Retina (tissue), 1 donor: Measurements from ENCODE around the gene TRPM3.

Source experiments
- DNase-seq: peaks from one replicate; pipeline ENCODE4 v3.0.0-alpha.2; 2016

The TRPM3 gene

GRCh38 chr9:70940605-70941004 lies 180.8 kb downstream of the TRPM3 start:
- no peak for DNase-seq

DNA sequence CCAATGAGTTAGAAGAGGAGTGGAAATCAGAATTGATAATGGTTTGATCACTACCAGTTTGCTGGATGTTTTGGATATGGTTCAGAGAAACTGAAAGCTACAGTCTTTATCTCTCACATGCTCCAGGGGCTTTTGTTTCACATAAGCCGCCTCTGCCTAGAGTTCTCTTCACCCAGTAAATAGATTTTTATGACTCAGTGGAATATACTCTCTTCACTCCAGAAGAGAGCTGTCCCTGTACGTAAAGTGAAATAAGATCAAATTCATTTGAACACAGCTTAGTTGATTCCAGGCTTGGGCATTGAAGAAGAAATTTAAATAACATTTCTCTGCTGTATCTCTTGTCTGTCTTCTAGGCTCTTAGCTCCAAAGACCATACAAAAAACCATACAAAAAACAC lies 184.9 kb downstream of the TRPM3 start:
- no peak for DNase-seq

- DNase-seq: no peak
Observed at GRCh38 chr9:70935856-70936255, 185.6 kb downstream of the TRPM3 start.

DNA sequence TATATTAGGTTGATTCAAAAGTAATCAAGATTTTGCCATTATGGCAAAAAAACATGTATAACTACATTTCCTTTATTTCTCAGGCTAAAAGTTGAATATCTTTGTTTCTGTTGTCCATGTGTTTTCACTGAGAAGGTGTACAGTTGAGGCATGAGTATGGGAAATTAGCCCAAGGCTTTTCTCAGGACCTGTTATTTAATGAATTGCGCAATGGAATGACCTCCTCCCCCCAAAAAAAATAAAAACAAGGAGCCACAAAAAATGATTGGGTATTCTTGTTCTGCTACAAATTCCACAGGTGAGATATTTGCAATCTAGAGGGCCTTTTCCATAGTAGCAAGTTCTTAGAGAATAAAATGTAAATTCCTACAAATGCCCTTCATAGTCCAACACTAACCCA lies 186.8 kb downstream of the TRPM3 start:
- DNase-seq: no peak

- DNase-seq: no peak
Observed at GRCh38 chr9:70933321-70933720, 188.1 kb downstream of the TRPM3 start.

GRCh38 chr9:70932097-70932496 lies 189.3 kb downstream of the TRPM3 start:
- no peak for DNase-seq

DNA sequence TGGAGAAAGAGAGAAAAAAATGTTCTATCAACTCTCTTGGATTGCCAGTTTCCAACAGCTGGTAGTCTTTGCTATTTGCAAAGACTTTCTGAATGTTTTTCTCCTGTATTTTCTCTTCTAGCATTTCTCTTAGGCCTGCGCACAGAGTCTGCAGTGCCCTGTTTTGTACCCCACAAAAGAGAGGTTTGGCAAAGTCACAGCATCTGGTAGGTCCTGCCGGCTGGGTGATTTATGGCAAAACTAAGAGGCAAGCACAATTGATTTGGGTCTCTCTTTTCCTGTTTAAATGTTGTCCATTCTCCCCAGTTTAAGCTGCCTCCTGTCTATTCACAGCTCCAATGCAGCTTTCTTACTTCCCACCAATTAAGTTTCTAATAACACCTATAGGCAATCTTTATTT lies 193.9 kb downstream of the TRPM3 start:
- DNase-seq: no peak

DNA sequence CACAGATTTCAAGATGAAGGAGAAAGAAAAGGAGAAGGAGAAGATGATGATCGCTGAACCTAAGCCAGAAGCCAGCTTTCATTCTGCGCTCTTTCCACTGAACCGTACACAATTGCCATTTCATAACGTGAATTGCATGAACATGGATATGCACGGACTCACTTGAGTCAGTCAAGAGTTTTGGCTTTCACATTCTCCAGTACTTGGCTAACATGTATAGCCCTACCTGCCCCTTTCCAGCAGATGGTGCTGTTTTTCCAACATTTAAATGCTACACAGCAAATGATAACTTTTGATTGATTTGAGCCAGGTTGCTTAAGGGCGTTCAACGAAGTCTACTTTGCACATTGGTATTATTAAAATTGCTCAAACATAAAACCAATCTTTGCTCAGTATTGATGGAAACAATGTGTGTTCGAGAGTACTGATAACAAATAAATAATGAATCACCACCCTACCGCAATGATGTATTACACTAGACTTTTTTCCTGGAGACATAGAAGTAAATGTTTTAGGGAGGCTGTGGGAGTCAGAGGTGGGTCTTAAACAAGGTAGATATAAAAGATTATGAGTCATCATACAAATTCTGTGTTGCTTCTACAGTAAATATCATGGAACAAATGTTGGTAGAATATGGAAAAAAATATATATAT lies 196.4 kb downstream of the TRPM3 start:
- DNase-seq: peak; percentile 72

GRCh38 chr9:70924380-70924779 lies 197.0 kb downstream of the TRPM3 start:
- DNase-seq: no peak

DNA sequence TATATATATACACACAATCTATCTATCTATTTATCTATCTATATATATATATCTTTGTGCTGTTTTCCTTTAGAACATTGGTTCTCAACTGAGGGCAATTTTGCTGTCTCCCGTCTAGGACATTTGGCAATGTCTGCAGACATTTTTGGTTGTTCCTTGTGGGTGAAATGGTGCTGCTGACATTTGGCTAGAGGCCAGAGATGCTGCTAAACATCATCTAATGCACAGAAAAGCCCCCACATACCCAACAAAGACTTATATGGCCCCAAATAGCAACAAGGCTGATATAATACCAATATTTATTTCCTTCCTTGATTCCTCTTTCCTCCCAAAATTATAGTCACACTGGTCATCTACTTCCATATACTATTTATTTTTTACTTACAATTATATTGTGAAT lies 197.5 kb downstream of the TRPM3 start:
- no peak for DNase-seq

DNA sequence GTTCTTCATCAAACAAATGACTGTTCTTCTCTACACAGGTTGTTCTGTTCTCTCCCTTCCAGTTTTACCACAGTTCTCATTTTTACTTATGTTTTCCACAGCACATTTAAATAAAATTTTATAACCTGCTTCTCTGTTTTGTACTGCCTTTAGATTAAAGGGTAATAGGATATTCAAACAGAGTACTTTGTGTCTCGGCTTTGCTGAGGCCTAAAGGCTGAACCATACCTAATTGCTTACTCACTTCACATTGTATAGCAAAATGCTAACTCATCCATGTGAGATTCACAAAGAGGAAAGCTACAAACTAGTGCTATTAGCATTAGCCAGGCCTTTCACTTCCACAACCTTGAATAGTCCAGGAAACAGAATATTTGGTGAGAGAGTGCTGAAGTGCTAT lies 200.3 kb downstream of the TRPM3 start:
- DNase-seq: peak; percentile 28

DNA sequence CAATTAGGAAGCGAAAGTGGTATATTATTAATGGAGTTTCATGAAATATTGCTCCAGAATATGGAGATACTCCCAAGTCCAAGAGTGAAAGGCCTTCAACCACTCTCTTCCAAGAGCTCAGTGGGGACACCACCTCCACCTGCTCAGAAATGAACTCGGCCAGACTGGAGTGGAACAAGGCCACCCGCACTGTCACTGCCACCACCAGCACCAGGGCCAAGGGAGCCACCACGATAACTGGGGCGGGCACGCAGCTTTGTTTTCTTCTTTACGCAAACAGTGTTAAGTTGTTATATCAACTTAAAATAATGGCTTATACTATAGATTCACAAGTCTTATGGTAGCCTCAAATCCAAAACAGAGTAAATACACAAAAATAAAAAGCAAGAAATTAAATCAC lies 204.1 kb downstream of the TRPM3 start:
- DNase-seq: no peak

- DNase-seq: no peak
Observed at GRCh38 chr9:70911791-70912190, 209.6 kb downstream of the TRPM3 start.

- DNase-seq: no peak
Observed at GRCh38 chr9:70910598-70910997, 210.8 kb downstream of the TRPM3 start.

DNA sequence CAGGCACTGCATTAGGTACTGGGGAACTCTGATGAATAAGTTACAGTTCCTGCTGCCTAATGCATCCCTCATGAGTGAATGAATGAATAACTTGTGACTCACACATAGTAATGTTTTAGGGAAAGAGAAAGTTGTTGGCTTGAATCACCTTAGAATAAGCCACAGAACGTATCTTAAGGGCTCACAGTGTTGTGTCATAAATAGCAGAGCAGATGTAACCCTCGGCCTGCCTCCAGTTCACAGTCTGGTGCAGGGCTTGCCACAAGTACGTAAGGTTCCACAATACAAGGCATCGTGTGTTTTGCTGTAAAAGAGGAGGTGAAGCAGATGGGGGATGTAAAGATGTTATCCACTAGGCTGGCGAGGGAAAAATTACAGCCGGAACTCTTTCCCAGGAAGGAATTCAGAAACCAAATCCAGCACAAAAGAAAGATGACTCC lies 218.7 kb downstream of the TRPM3 start:
- peak; percentile 72 for DNase-seq

DNA sequence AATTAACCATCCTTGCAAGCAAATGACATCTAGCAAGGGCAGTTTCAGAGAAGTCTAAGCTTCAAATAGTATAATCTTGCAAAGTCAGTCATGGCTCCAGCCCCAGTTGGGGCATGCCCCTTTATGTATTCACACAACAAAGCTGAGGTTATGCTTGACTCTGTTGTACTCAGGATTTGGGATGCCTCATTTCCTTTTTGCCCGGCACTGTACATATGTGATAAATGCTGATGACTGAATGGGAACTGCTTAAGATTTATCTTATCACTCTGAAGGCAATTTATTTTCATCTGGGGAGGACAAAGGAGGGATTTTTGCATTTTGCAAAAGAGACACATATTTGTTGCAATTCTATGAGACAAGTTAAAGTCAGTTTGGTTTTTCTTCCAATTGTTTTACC lies 219.2 kb downstream of the TRPM3 start:
- peak; percentile 56 for DNase-seq

DNA sequence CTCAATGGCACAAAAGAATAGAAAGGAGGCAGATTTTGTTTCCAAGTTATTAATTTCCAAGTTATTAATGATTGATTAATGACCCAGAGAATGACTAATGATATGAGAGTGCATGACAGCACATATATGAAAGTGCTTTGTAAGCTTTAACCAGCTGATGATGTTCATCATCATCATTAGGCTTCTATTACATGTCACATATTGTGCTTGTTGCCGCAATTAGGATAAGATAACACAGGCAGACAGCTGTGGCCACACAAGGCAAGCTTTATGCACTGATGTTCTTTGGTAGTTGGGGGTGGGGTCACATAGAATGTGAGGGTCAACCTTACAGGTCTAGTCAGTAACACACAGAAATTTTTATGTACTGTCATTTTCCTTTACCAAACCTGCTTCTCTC lies 219.7 kb downstream of the TRPM3 start:
- DNase-seq: no peak

DNA sequence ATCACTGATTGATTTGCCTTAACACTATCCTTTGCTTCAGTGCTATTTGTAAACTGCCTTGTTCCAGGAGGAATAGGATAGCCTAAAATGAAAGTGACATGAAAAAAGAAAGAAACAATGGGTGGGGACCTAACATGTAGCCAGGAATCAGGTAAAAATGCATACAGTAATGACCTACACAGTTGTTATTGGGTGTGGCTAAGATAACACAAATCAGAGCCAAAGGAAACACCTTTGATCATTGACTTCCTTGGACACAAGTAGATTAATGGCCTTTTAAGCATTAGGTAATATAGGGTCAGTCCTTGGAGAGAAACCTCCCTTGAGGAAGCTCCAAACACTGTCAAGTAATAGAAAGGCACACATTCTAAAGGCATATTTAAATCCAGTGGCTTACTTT lies 220.4 kb downstream of the TRPM3 start:
- DNase-seq: no peak

GRCh38 chr9:70893580-70894122 lies 227.8 kb downstream of the TRPM3 start:
- DNase-seq: no peak

DNA sequence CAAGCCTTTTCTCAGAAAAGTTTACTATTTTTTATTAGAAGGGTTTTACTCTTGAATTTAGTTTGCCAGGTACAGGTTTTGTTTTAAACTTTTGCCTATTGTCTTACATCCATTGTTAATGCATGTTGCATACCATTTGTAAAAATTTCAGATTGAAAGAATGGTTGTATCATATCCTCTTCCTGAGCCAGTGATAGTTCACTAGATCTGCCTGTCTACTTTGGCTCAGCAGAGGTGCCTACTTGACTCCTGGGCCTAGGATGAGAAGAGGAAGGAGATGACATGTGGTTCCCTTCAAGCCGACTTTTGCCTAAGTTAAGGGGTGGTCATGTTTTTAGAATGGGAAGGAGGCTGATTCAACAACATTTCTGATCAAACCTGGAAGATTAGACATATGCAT lies 232.9 kb downstream of the TRPM3 start:
- no peak for DNase-seq

DNA sequence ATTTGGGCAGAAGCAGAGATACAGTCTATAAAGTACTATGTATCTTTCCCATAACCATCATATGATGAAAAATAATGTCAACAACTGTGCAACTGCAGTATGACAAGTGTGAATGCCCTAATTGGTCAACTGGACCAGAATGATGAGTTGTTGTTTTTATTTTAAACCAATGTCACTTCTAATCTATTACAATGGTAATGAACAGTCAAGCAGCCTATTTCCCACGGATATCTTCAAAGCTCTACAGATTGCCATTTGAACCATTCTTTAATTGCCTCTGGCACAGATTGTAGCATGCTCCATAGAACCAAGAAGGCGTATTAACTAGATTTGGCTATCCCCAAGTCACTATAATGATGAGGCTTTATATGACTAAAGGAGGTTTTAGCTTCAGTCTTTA lies 233.6 kb downstream of the TRPM3 start:
- peak; percentile 72 for DNase-seq

GRCh38 chr9:70883963-70884793 lies 237.2 kb downstream of the TRPM3 start:
- DNase-seq: peak; percentile 50

- no peak for DNase-seq
Observed at GRCh38 chr9:70883056-70883455, 238.4 kb downstream of the TRPM3 start.

- DNase-seq: no peak
Observed at GRCh38 chr9:70881333-70881732, 240.1 kb downstream of the TRPM3 start.
